SH-SY5Y (cell line): ENCODE results near the gene ZNF451.

Experiments
- GATA2 ChIP-seq: IDR thresholded peaks from 2 replicates; pipeline ENCODE4 v1.6.1; 2011; ENCODE audit warnings: mild to moderate bottlenecking, low read depth, low read length
- GATA3 ChIP-seq: IDR thresholded peaks from 2 replicates; pipeline ENCODE4 v1.6.1; 2011; ENCODE audit warnings: low read depth, mild to moderate bottlenecking, low read length, moderate library complexity

- TF ChIP-seq GATA2 (no peak), GATA3 (no peak)
These were observed 120.1 kb downstream of the ZNF451 start for GRCh38 chr6:57210060-57210459.
